Activated T-helper 17 cell treated with anti-CD3 and anti-CD28 coated beads, Interleukin-2, amount 50 U/mL, for 72 hours (primary cell): ENCODE measurements around the gene PTPRZ1. TPM values are rescaled to one million over a fixed set of nuclear protein-coding genes. Genes with fewer than 3 reads are reported as not detected.

Experiments used
- ATAC-seq: fragments of 150-1000 bp; cut with Tn5 transposase; replicated peaks from 2 replicates; pipeline ENCODE4 v1.10.0; 2021; ENCODE audit warnings: mild to moderate bottlenecking, moderate library complexity
- H3K27ac Mint-ChIP-seq: one replicate; pipeline ENCODE4 v1.8.0; 2022; ENCODE audit warnings: mixed read lengths
- H3K27me3 Mint-ChIP-seq: one replicate; pipeline ENCODE4 v1.8.0; 2022; ENCODE audit warnings: mixed read lengths
- H3K36me3 Mint-ChIP-seq: one replicate; pipeline ENCODE4 v1.8.0; 2022; ENCODE audit warnings: low read depth, mild to moderate bottlenecking, mixed read lengths
- H3K4me1 Mint-ChIP-seq: one replicate; pipeline ENCODE4 v1.8.0; 2022; ENCODE audit warnings: mixed read lengths
- H3K4me3 Mint-ChIP-seq: one replicate; pipeline ENCODE4 v1.8.0; 2022; ENCODE audit warnings: mild to moderate bottlenecking, mixed read lengths
- H3K9me3 Mint-ChIP-seq: one replicate; pipeline ENCODE4 v1.8.0; 2022; ENCODE audit warnings: mixed read lengths
- total RNA-seq, 2 donors: library from RNA; stranded (reverse); gene quantifications; one replicate each; pipeline ENCODE4 v1.2.3, GENCODE V29; 2022

The PTPRZ1 gene
- total RNA-seq, 2 donors from 2014 or later: not detected

DNA sequence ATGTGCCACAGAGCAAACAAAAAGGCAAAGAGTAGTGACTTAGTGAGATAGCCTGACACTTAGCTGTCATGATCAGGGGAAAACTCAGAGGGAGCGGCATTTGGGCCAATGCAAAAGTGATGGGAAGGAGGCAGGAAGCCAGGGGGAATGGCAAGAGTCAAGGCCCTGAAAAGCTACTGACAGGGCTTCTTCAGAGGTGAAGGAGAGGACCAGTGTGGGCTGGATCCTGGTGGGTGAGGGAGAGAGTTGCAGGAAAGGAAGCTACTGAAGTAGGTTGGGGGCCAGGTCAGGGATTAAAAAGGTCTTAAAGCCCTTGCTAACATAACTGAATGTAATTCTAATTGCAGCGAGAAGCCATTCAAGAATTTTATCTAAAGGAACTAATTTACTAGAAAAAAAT lies 154.1 kb downstream of the PTPRZ1 start:
- no peak for ATAC-seq
- no peaks in the 10 kb centered on the region for H3K4me1 Mint-ChIP-seq
- H3K27ac Mint-ChIP-seq: no peak overlapping the region
- H3K9me3 Mint-ChIP-seq: no peaks in the 10 kb centered on the region
- H3K36me3 Mint-ChIP-seq: no peaks in the 10 kb centered on the region
- no peak overlapping the region for H3K4me3 Mint-ChIP-seq
- no peaks in the 10 kb centered on the region for H3K27me3 Mint-ChIP-seq

DNA sequence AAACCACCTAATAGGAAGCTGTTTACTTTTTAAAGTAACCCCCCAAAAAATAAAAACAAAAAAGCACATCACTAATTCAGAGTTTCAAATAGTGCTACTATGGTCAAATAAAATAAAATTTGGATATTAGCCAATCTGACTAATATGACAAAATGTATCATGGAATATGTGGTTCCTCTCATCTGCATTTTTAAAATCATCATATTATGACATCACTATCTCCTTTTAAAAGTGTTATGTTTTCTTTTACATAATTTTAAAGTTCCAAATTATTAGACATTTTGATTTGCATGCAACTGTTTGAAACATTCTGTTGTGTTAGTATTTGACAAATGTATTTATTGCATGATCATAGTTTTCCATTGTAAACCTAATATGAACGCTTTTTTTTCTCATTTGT lies 160.7 kb downstream of the PTPRZ1 start:
- ATAC-seq: no peak
- Mint-ChIP-seq H3K36me3 (no peaks in the 10 kb centered on the region), H3K27me3 (no peaks in the 10 kb centered on the region), H3K27ac (no peak overlapping the region), H3K4me3 (no peak overlapping the region), H3K9me3 (no peaks in the 10 kb centered on the region), H3K4me1 (no peaks in the 10 kb centered on the region)

DNA sequence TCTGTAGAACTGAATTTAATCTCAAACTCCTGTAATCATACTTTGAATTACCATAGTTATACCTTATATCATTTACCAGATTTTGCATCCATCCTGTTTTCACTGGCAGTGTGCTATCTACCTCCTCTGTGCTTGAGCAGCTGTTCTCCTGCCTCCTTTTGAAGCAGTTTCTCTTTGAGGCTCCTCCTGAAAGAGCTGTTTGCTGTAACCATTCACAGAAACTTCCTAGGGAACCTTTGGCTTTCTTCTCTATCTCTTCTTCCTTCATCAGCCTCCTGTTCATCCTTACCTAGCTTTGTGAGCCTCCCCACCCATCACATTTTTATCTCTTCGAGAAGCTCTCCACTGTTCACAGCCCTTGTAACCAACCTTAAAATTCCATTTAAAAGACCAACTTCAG lies 162.9 kb downstream of the PTPRZ1 start:
- H3K9me3 Mint-ChIP-seq: no peaks in the 10 kb centered on the region
- H3K27ac Mint-ChIP-seq: no peak overlapping the region
- H3K4me3 Mint-ChIP-seq: no peak overlapping the region
- no peaks in the 10 kb centered on the region for H3K4me1 Mint-ChIP-seq
- ATAC-seq: no peak
- H3K27me3 Mint-ChIP-seq: no peaks in the 10 kb centered on the region
- H3K36me3 Mint-ChIP-seq: no peaks in the 10 kb centered on the region

DNA sequence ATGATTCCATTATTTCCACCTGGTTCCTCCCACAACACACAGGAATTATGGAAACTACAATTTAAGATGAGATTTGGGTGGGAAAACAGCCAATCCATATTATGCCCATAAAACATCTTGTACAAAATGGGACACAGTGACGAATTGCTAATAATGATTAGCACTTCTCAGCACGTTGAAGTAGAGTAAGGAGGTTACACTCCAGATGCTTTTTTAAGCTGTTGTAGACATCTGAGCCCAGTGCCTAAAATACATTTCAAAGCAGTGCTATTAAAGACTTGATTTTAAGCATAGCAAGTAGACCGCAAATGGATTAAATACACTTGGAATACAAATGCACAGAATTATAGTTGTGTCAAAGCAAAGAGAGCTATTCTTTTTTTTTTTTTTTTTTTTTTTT lies 165.2 kb downstream of the PTPRZ1 start:
- Mint-ChIP-seq H3K9me3 (no peaks in the 10 kb centered on the region), H3K4me3 (no peak overlapping the region), H3K4me1 (no peaks in the 10 kb centered on the region), H3K27ac (no peak overlapping the region), H3K27me3 (no peaks in the 10 kb centered on the region), H3K36me3 (no peaks in the 10 kb centered on the region)
- ATAC-seq: no peak

DNA sequence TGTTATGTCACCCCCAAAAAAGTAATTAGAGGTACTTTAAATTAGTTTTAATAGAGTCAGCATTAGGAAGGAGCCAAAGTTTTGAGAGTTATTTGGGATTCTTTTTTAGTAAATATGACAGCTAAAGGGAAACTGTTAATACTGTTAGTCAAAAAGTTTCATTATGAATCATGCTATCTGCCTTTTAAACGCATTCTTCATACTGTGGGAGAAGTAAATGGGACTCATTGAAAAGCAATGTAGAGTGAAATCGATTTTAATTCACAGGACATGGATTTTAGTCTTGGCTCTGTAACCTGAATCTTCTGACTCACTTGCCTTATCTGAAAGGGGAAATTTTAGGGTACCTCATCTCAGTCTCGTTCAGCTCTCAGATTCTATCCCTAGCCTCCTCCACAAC lies 165.9 kb downstream of the PTPRZ1 start:
- Mint-ChIP-seq H3K27ac (no peak overlapping the region), H3K36me3 (no peaks in the 10 kb centered on the region), H3K4me3 (no peak overlapping the region), H3K4me1 (no peaks in the 10 kb centered on the region), H3K9me3 (no peaks in the 10 kb centered on the region), H3K27me3 (no peaks in the 10 kb centered on the region)
- ATAC-seq: no peak

DNA sequence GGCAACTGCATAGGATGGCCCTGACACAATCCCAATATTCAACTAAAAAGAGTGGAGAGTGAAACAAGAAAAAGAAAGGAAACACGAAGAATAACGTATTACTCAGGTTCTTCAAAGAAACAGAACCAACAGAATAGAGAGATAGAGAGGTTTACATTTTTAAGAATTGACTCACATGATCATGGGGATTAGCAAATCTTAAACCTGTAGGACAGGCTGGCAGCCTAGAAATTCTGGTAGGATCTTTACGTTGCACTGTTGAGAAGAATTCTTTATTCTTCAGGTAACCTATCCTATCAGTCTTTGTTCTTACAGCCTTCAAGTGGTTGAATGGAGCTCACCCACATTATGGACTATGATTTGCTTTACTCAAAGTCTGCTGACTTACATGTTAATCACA lies 167.2 kb downstream of the PTPRZ1 start:
- Mint-ChIP-seq H3K27ac (no peak overlapping the region), H3K27me3 (no peaks in the 10 kb centered on the region), H3K36me3 (no peaks in the 10 kb centered on the region), H3K4me3 (no peak overlapping the region), H3K9me3 (no peaks in the 10 kb centered on the region), H3K4me1 (no peaks in the 10 kb centered on the region)
- no peak for ATAC-seq

DNA sequence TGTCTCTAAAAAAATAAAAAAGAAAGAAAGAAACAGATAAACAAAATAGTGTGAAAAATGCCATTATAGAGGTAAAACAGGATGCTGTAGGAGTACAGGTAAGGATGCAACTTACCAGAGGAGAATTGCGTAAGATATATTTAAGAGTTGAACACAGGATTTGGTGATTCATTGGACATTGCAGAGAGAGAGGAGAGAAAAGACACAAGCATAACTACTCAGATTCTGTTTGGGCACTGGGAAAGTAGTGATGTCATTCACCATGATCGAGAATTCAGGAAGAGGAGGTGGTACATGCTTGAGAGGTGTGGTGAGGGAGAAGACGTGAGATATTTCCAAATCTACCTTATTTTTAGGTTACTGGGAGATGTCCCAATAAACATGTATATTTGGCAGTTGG lies 173.4 kb downstream of the PTPRZ1 start:
- peaks cover 3% of the 10 kb centered on the region for H3K27me3 Mint-ChIP-seq
- H3K4me3 Mint-ChIP-seq: no peak overlapping the region
- no peak for ATAC-seq
- H3K4me1 Mint-ChIP-seq: no peaks in the 10 kb centered on the region
- H3K27ac Mint-ChIP-seq: no peak overlapping the region
- H3K36me3 Mint-ChIP-seq: no peaks in the 10 kb centered on the region
- H3K9me3 Mint-ChIP-seq: no peaks in the 10 kb centered on the region

DNA sequence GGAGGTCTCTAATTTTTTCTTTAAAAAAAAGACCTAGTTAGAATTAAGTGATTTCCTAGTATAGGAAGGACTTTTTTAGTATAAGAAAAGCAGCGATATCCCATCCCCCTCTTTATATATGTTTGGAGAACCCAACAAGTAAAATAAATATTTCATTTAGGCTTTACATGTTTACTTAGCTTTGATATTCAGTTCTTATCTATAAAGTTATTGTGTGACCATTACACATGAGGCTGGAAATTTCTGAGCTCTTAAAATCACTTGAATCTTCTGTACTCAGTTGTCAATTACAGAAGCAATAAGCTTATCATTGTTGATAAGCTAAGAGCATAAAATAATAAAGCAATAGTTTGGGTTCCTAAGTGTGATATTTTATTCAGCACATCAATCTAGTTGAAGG lies 181.4 kb downstream of the PTPRZ1 start:
- no peak for ATAC-seq
- no peaks in the 10 kb centered on the region for H3K27me3 Mint-ChIP-seq
- no peaks in the 10 kb centered on the region for H3K36me3 Mint-ChIP-seq
- H3K4me3 Mint-ChIP-seq: no peak overlapping the region
- H3K9me3 Mint-ChIP-seq: no peaks in the 10 kb centered on the region
- H3K27ac Mint-ChIP-seq: no peak overlapping the region
- H3K4me1 Mint-ChIP-seq: no peaks in the 10 kb centered on the region

DNA sequence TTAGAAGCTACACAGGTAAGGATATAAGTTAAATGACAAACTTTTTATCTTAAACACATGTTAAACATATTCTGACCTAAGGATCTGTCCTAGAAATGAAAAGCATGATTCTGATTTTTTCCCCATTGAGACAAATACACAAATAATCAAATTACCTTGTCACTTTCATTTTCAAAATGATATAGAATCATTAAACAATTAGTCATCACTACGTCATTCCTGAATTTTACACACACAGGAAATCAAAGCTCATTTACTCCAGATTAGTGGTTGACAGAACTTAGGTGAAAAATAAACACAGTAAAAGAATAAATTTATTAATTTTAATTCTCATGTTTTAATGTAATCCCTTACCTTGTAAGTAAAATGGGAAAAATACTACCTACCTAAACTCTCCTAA lies 182.1 kb downstream of the PTPRZ1 start:
- H3K36me3 Mint-ChIP-seq: no peaks in the 10 kb centered on the region
- H3K4me1 Mint-ChIP-seq: no peaks in the 10 kb centered on the region
- no peaks in the 10 kb centered on the region for H3K9me3 Mint-ChIP-seq
- no peaks in the 10 kb centered on the region for H3K27me3 Mint-ChIP-seq
- no peak overlapping the region for H3K27ac Mint-ChIP-seq
- no peak for ATAC-seq
- H3K4me3 Mint-ChIP-seq: no peak overlapping the region

DNA sequence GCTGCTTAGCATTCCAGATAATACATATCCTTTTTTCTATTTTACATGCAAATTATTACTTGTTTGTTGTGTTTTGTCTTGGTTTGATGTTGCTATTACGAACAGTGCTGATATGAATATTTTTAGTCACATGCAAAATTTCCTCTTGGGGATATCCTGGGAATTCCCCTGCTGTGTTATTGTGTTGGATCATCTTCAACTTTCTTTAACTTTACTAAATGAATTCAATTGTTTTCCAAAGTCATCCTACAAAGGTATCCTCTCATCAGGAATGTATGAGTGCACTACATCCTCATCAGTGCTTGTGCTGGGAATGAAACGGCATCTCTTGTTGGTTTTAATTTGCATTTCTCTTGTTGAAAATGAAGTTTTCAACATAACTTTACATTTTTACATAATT lies 184.0 kb downstream of the PTPRZ1 start:
- ATAC-seq: no peak
- Mint-ChIP-seq H3K4me1 (no peaks in the 10 kb centered on the region), H3K36me3 (no peaks in the 10 kb centered on the region), H3K27ac (no peak overlapping the region), H3K27me3 (no peaks in the 10 kb centered on the region), H3K9me3 (no peaks in the 10 kb centered on the region), H3K4me3 (no peak overlapping the region)

DNA sequence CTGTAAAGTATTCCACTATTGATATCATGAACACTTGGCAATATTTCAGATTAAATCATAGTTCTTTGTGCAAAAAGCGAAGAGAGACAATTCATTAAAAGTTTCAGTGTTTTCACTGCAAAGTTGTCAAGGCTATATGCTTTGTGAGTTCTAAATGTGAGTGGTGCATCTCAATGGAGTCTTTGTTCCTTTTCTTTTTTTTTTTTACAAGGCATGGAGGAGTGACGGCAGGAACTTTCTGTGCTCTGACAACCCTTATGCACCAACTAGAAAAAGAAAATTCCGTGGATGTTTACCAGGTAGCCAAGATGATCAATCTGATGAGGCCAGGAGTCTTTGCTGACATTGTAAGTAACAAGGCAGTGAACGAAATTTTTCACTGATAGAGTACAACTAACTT lies 186.6 kb downstream of the PTPRZ1 start:
- no peaks in the 10 kb centered on the region for H3K27me3 Mint-ChIP-seq
- no peak overlapping the region for H3K27ac Mint-ChIP-seq

DNA sequence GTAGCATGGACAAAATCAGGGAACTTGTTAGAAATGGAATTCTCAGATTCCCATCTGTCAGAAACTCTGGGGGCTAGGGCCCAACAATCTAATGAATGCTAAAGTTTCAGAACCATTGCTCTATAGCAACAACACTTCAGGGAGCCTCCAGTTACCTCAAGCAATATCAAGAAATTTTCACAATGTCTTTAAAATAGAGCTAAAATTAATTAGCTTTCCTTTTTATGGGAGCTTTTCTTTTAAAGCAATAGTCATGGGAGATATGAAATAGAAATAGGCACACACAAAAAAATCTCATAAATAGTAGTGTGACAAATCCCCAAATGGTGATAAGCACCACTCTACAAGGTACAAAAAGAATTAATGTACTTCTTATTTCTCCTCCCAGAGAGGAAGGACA lies 190.2 kb downstream of the PTPRZ1 start:
- H3K4me3 Mint-ChIP-seq: no peak overlapping the region
- H3K4me1 Mint-ChIP-seq: no peaks in the 10 kb centered on the region
- no peak for ATAC-seq
- H3K9me3 Mint-ChIP-seq: no peaks in the 10 kb centered on the region
- H3K27me3 Mint-ChIP-seq: peaks cover 4% of the 10 kb centered on the region
- no peaks in the 10 kb centered on the region for H3K36me3 Mint-ChIP-seq
- H3K27ac Mint-ChIP-seq: no peak overlapping the region

More for the DNA sequence above, 186.6 kb downstream of the PTPRZ1 start:
- no peak for ATAC-seq
- H3K36me3 Mint-ChIP-seq: no peaks in the 10 kb centered on the region
- H3K9me3 Mint-ChIP-seq: no peaks in the 10 kb centered on the region
- H3K4me1 Mint-ChIP-seq: no peaks in the 10 kb centered on the region
- no peak overlapping the region for H3K4me3 Mint-ChIP-seq

DNA sequence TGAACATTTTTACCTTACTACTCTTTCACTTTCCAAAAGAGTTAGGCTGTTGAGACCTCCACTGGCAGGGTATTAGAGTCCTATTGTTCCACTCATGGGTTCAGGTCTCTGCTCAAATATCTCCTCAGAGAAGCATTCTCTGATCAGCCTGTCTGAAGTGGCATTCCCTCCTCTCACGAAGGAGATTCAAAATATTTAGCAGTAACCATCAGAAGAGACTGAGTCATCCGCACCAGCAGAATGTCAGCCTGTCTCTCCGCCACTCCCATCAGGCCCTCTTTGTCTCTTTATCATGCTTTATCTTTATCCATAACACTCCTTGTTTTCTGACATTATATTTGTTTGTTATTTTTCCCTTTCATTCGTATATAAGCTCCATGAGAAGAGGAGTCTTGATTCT lies 192.0 kb downstream of the PTPRZ1 start:
- ATAC-seq: no peak
- H3K36me3 Mint-ChIP-seq: no peaks in the 10 kb centered on the region
- H3K27ac Mint-ChIP-seq: no peak overlapping the region
- H3K9me3 Mint-ChIP-seq: no peaks in the 10 kb centered on the region
- no peak overlapping the region for H3K4me3 Mint-ChIP-seq
- H3K4me1 Mint-ChIP-seq: no peaks in the 10 kb centered on the region
- peaks cover 4% of the 10 kb centered on the region for H3K27me3 Mint-ChIP-seq

DNA sequence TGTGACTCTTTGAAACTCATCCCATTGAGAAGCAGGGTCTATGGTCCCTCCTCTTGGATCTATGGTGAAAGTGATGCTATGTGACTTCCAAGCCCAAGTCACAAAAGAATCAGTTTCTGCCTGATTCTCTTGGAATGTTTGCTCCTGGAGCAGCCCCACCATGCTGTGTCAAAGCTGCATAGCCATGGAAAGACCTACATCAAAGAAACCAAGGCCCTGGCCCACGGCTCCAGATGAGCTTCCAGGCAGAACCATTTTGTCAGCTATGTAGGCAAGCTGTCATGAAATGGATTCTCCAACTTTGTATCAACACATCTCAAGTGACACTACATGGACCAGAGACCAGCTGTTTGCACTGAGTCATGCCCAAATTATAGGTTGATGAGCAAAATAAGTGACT lies 194.1 kb downstream of the PTPRZ1 start:
- no peaks in the 10 kb centered on the region for H3K4me1 Mint-ChIP-seq
- no peaks in the 10 kb centered on the region for H3K9me3 Mint-ChIP-seq
- H3K27ac Mint-ChIP-seq: no peak overlapping the region
- ATAC-seq: no peak
- H3K27me3 Mint-ChIP-seq: peaks cover 4% of the 10 kb centered on the region
- H3K36me3 Mint-ChIP-seq: no peaks in the 10 kb centered on the region
- H3K4me3 Mint-ChIP-seq: no peak overlapping the region

DNA sequence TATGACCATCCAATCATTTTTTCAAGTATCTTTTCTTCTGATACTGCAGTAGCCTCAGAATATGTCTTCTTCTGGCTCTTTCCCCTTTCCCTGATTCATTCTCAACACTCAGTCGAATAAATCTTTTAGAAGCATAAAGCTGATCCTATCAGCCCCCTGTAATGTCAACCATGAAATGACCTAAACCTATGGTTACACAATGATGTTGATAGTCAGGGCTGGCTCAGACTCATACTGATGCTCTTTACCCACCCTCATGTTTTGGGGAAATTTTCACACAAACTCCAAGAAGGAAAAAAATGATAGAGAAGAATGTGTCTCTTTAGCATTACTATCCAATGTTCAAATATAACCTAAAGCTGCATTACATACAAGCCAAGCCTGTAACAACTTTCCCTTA lies 195.1 kb downstream of the PTPRZ1 start:
- peaks cover 4% of the 10 kb centered on the region for H3K27me3 Mint-ChIP-seq
- no peaks in the 10 kb centered on the region for H3K9me3 Mint-ChIP-seq
- no peak overlapping the region for H3K27ac Mint-ChIP-seq
- no peak for ATAC-seq
- H3K4me3 Mint-ChIP-seq: no peak overlapping the region
- H3K4me1 Mint-ChIP-seq: no peaks in the 10 kb centered on the region
- H3K36me3 Mint-ChIP-seq: no peaks in the 10 kb centered on the region

DNA sequence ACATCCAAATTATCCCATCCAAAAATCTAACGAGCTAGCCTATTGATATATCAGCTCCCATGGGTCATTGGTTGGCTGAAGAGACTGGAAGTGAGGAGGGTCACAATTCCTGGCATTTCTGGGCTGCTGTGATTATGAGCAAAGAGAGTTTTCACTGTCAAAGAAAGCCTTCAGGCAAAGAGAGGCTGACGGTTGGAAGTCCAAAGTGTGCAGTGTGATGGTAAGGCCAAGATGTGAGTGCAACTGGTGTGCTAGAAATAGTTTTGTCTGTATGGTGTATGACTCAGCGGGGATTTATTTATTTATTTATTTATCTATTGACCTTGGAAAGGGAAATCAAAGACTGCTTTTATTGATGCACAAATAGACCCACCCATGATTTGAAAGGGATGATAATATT lies 196.0 kb downstream of the PTPRZ1 start:
- Mint-ChIP-seq H3K27ac (no peak overlapping the region), H3K27me3 (peaks cover 4% of the 10 kb centered on the region), H3K36me3 (no peaks in the 10 kb centered on the region), H3K4me1 (no peaks in the 10 kb centered on the region), H3K9me3 (no peaks in the 10 kb centered on the region), H3K4me3 (no peak overlapping the region)
- no peak for ATAC-seq
